ENCODE measurements around the gene DGKD. TPM values are rescaled to one million over a fixed set of nuclear protein-coding genes. Genes with fewer than 3 reads are reported as not detected.

DGKD gene
- polyA plus RNA-seq, 1 experiment = 10.8 TPM

GRCh38 chr2:233481368-233482142 lies 127.3 kb downstream of the DGKD start:
- H3K9me3 ChIP-seq (ENCODE audit: control insufficient read depth, insufficient read depth, low read length) = no peaks in the 10 kb centered on the region; the same call in 1 of the 2 replicates
- ChIA-PET CTCF (no interaction called here), POLR2A (no interaction called here)
- no peak overlapping the region for H3K27ac ChIP-seq (ENCODE audit: low read depth, low read length)
- no peak for TF ChIP-seq CTCF (IDR thresholded peaks at IDR 0.05; ENCODE audit: low read depth, low read length)
- DNase-seq (ENCODE audit: low read depth, low spot score) = no peak
- no peak overlapping the region for H3K4me3 ChIP-seq (ENCODE audit: low read depth, low read length)
- H3K27me3 ChIP-seq (ENCODE audit: control insufficient read depth, insufficient read depth, low read length) = no peaks in the 10 kb centered on the region

DNA sequence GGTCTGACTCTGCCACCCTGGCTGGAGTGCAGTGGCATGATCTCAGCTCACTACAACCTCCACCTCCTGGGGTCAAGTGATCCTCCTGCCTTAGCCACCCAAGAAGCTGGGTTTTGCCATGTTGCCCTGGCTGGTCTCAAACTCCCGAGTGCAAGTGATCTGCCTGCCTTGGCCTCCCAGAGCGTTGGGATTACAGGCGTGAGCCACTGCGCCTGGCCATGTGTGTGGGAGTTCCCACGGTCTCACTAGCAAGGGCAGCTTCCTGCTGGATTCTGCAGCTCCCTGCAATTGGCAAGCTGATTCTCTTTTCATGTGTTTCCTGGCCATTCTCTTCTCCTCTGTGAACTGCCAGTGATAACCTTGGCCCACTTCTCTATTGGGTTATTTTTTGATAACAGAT lies 128.3 kb downstream of the DGKD start:
- Histone ChIP-seq H3K9me3 (ENCODE audit: control insufficient read depth, insufficient read depth, low read length) (no peaks in the 10 kb centered on the region; the same call in 1 of the 2 replicates), H3K4me3 (ENCODE audit: low read depth, low read length) (no peak overlapping the region), H3K27me3 (ENCODE audit: control insufficient read depth, insufficient read depth, low read length) (no peaks in the 10 kb centered on the region), H3K27ac (ENCODE audit: low read depth, low read length) (no peak overlapping the region)
- TF ChIP-seq CTCF (IDR thresholded peaks at IDR 0.05; ENCODE audit: low read depth, low read length) = no peak
- ChIA-PET CTCF (interaction anchor here (0.6 kb wide), 1 partner anchor 21 kb away, joined by 3 read pairs; no protein-coding TSS in a partner anchor), POLR2A (no interaction called here)
- no peak for DNase-seq (ENCODE audit: low read depth, low spot score)

DNA sequence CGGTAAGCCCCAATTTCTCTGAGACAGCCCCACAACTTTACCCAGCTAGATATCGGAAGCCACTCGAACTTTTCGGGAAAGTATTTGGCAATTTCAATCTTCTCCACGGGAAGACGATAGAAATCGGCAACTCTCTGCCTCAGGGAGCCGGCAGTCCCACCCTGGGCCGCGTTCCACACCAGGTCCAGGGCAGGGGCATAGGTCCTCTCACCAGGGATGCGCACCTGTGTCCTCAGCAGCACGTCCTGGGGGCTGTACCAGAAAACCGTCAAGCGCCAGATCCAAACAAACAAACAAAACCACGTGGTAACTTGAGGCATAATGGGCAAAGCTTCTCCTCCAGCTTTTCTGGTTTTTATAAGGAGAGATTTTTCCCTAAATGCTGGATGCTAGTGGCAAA lies 131.4 kb downstream of the DGKD start:
- TF ChIP-seq CTCF (IDR thresholded peaks at IDR 0.05; ENCODE audit: low read depth, low read length) = no peak
- Histone ChIP-seq H3K4me3 (ENCODE audit: low read depth, low read length) (no peak overlapping the region), H3K27me3 (ENCODE audit: control insufficient read depth, insufficient read depth, low read length) (no peaks in the 10 kb centered on the region), H3K27ac (ENCODE audit: low read depth, low read length) (no peak overlapping the region), H3K9me3 (ENCODE audit: control insufficient read depth, insufficient read depth, low read length) (no peaks in the 10 kb centered on the region; the same call in 1 of the 2 replicates)
- ChIA-PET CTCF (no interaction called here), POLR2A (no interaction called here)
- no peak for DNase-seq (ENCODE audit: low read depth, low spot score)

GRCh38 chr2:233486357-233486756 lies 132.1 kb downstream of the DGKD start:
- H3K27me3 ChIP-seq (ENCODE audit: control insufficient read depth, insufficient read depth, low read length) = no peaks in the 10 kb centered on the region
- no peak for DNase-seq (ENCODE audit: low read depth, low spot score)
- H3K9me3 ChIP-seq (ENCODE audit: control insufficient read depth, insufficient read depth, low read length) = no peaks in the 10 kb centered on the region
- CTCF ChIA-PET = no interaction called here
- POLR2A ChIA-PET = no interaction called here
- H3K4me3 ChIP-seq (ENCODE audit: low read depth, low read length) = no peak overlapping the region
- H3K27ac ChIP-seq (ENCODE audit: low read depth, low read length) = peak overlapping the region; percentile 94
- TF ChIP-seq CTCF (IDR thresholded peaks at IDR 0.05; ENCODE audit: low read depth, low read length) = no peak

GRCh38 chr2:233486778-233487552 lies 132.7 kb downstream of the DGKD start:
- Histone ChIP-seq H3K27me3 (ENCODE audit: control insufficient read depth, insufficient read depth, low read length) (no peaks in the 10 kb centered on the region), H3K27ac (ENCODE audit: low read depth, low read length) (peak overlapping the region; percentile 94), H3K4me3 (ENCODE audit: low read depth, low read length) (no peak overlapping the region), H3K9me3 (ENCODE audit: control insufficient read depth, insufficient read depth, low read length) (no peaks in the 10 kb centered on the region)
- TF ChIP-seq CTCF (IDR thresholded peaks at IDR 0.05; ENCODE audit: low read depth, low read length) = no peak
- DNase-seq (ENCODE audit: low read depth, low spot score) = peak; percentile 63
- ChIA-PET CTCF (no interaction called here), POLR2A (no interaction called here)

All from AG04450 (cell line).